Stimulated activated CD8-positive, alpha-beta memory T cell treated with anti-CD3 and anti-CD28 coated beads, Interleukin-7, amount 100 ng/mL, for 4 hours (primary cell): ENCODE data around the gene CDK1.

Experiments used
- DNase-seq, 2 donors: peaks; one replicate each; pipeline ENCODE4 v3.0.0-alpha.2; 2020; ENCODE audit warnings: low read depth in 2 of 2

CDK1 gene

GRCh38 chr10:60777696-60778213 is 523 bp upstream of the CDK1 start:
- DNase-seq = no peak

- DNase-seq = no peak
Measured at GRCh38 chr10:60778971-60779796, 906 bp downstream of the CDK1 start.

GRCh38 chr10:60781661-60782060 is 3.4 kb downstream of the CDK1 start:
- DNase-seq = no peak

- no peak for DNase-seq
Measured at GRCh38 chr10:60784641-60785040, 6.4 kb downstream of the CDK1 start.

- DNase-seq = no peak
Measured at GRCh38 chr10:60788544-60788943, 10.3 kb downstream of the CDK1 start.

GRCh38 chr10:60789340-60789739 is 11.1 kb downstream of the CDK1 start:
- DNase-seq = no peak

- no peak for DNase-seq
Measured at GRCh38 chr10:60794953-60795352, 16.7 kb downstream of the CDK1 start.

- DNase-seq = no peak
Measured at GRCh38 chr10:60795465-60796202, 17.4 kb downstream of the CDK1 start.

GRCh38 chr10:60796481-60796880 is 18.2 kb downstream of the CDK1 start:
- no peak for DNase-seq

GRCh38 chr10:60797200-60797599 is 18.9 kb downstream of the CDK1 start:
- DNase-seq = no peak

GRCh38 chr10:60798031-60798430 is 19.8 kb downstream of the CDK1 start:
- no peak for DNase-seq

GRCh38 chr10:60798870-60799269 is 20.6 kb downstream of the CDK1 start:
- no peak for DNase-seq

- no peak for DNase-seq
Measured at GRCh38 chr10:60799971-60800650, 21.8 kb downstream of the CDK1 start.

GRCh38 chr10:60800918-60801317 is 22.6 kb downstream of the CDK1 start:
- DNase-seq = no peak

- no peak for DNase-seq
Measured at GRCh38 chr10:60801522-60801921, 23.2 kb downstream of the CDK1 start.

GRCh38 chr10:60803433-60803832 is 25.2 kb downstream of the CDK1 start:
- no peak for DNase-seq

GRCh38 chr10:60803865-60804264 is 25.6 kb downstream of the CDK1 start:
- DNase-seq = no peak

GRCh38 chr10:60806921-60807320 is 28.6 kb downstream of the CDK1 start:
- DNase-seq = no peak

GRCh38 chr10:60807499-60807898 is 29.2 kb downstream of the CDK1 start:
- no peak for DNase-seq

GRCh38 chr10:60808036-60808435 is 29.8 kb downstream of the CDK1 start:
- DNase-seq = no peak

- no peak for DNase-seq
Measured at GRCh38 chr10:60809157-60809556, 30.9 kb downstream of the CDK1 start.

GRCh38 chr10:60810437-60811182 is 32.3 kb downstream of the CDK1 start:
- no peak for DNase-seq
